Progenitor cell of endocrine pancreas (in vitro differentiated cells): Measurements from ENCODE around the gene ERCC5. TPM values are rescaled to one million over a fixed set of nuclear protein-coding genes. Genes with fewer than 3 reads are reported as not detected.

Experiments used
- DNase-seq: peaks from one replicate; pipeline ENCODE4 v3.0.0; 2021; ENCODE audit warnings: low spot score; ENCODE audit not compliant: unreplicated experiment
- H3K27ac Mint-ChIP-seq: 2 replicates; pipeline ENCODE4 v1.8.0; 2021; ENCODE audit warnings: mild to moderate bottlenecking, moderate library complexity, mixed read lengths
- H3K27me3 Mint-ChIP-seq: 2 replicates; pipeline ENCODE4 v1.8.0; 2021; ENCODE audit warnings: mixed read lengths
- H3K36me3 Mint-ChIP-seq: 2 replicates; pipeline ENCODE4 v1.8.0; 2022; ENCODE audit warnings: mixed read lengths; ENCODE audit not compliant: insufficient read depth
- H3K4me1 Mint-ChIP-seq: 2 replicates; pipeline ENCODE4 v1.8.0; 2021; ENCODE audit warnings: low read depth, mixed read lengths
- H3K4me3 Mint-ChIP-seq: 2 replicates; pipeline ENCODE4 v1.8.0; 2021; ENCODE audit warnings: low read depth, mild to moderate bottlenecking, moderate library complexity, mixed read lengths
- H3K9me3 Mint-ChIP-seq: 2 replicates; pipeline ENCODE4 v1.8.0; 2021; ENCODE audit warnings: low read depth, mixed read lengths
- total RNA-seq: library from RNA; stranded (reverse); gene quantifications from 2 replicates; pipeline ENCODE4 v1.2.1, GENCODE V29; 2021
- TF ChIP-seq, protein P1 (sequence below): fragments of 200-600 bp; sonication (generic); IDR thresholded peaks from one replicate; pipeline ENCODE4 v1.5.0; 2021; ENCODE audit warnings: antibody characterized with exemption, mild to moderate bottlenecking; ENCODE audit not compliant: unreplicated experiment

Gene ERCC5
- total RNA-seq, 1 donor from 2014 or later, result 48.1 TPM

DNA sequence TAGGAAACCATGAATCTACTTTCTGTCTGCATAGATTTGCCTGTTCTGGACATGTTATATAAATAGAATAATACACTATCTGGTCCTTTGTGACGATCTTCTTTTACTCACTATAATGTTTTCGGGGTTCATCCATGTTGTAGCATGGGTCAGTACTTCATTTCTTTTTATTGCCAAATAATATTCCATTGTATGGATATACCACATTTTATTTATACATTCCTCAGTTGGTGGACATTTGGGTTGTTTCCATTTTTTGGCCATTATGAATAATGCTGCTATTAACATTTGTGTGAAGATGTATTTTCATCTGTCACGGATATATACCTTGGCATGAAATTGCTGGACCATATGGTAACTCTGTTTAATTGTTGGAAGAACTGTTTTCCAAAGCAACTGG, 40.2 kb upstream of the ERCC5 start:
- Mint-ChIP-seq H3K27ac (no peak overlapping the region), H3K9me3 (peaks cover 7% of the 10 kb centered on the region), H3K36me3 (peaks cover 15% of the 10 kb centered on the region), H3K4me1 (peaks cover 3% of the 10 kb centered on the region), H3K27me3 (no peaks in the 10 kb centered on the region), H3K4me3 (no peak overlapping the region)
- DNase-seq, result no peak
- TF ChIP-seq, protein P1, sequence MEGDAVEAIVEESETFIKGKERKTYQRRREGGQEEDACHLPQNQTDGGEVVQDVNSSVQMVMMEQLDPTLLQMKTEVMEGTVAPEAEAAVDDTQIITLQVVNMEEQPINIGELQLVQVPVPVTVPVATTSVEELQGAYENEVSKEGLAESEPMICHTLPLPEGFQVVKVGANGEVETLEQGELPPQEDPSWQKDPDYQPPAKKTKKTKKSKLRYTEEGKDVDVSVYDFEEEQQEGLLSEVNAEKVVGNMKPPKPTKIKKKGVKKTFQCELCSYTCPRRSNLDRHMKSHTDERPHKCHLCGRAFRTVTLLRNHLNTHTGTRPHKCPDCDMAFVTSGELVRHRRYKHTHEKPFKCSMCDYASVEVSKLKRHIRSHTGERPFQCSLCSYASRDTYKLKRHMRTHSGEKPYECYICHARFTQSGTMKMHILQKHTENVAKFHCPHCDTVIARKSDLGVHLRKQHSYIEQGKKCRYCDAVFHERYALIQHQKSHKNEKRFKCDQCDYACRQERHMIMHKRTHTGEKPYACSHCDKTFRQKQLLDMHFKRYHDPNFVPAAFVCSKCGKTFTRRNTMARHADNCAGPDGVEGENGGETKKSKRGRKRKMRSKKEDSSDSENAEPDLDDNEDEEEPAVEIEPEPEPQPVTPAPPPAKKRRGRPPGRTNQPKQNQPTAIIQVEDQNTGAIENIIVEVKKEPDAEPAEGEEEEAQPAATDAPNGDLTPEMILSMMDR, result no peak

DNA sequence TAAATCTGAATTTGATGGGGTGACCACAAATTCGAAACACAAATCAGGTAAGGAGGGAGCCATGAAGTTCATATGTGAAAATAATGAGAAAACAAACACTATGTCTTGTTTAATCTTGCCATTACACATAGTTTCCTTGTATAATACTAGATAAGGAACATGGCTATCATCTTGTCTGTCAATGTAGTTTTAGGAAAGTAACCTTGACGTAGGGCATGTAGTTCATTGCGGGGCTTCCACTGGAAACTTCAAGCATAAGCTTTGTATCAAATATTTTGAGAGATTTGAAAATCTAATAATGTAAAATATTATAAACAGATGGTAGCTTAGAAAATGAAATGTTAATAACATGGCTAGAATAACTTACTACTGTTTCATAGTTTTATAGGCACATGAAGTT, 38.1 kb upstream of the ERCC5 start:
- H3K27ac Mint-ChIP-seq, result no peak overlapping the region

DNA sequence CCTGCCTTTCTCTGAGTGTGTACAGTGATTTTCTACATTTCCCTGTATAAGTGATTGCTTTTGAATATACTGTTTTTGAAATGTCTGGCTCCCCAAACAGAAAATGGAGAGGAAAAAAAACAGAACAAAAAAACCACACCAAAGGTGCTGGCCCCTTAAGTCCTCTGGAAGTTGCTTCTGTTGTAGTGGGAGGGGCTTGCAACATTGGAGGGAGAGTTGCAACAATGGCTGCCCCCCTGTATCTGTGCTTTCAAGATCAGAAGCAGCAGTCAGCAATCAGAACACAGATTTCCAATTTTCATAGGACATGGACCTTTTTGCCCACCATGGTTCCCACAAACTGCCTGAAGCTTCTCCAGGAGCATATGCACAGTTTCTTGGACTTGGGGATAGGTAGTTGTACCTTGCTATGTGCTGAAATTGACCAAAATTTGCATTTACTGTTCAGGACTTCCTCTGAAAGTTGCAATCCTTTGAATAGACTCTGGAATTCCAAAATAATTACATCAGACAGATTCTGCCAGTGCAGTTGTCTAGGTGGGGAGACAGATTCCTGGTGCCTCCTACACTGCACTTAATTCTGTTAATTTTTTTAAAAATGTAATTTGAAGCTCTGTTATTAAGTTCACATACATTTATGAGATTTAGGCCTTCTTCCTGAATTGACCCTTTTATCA, 33.1 kb upstream of the ERCC5 start:
- H3K4me1 Mint-ChIP-seq, result peaks cover 2% of the 10 kb centered on the region
- TF ChIP-seq, protein P1, result no peak
- peaks cover 3% of the 10 kb centered on the region for H3K9me3 Mint-ChIP-seq
- H3K27ac Mint-ChIP-seq, result no peak overlapping the region
- H3K27me3 Mint-ChIP-seq, result no peaks in the 10 kb centered on the region
- H3K4me3 Mint-ChIP-seq, result no peak overlapping the region
- DNase-seq, result no peak
- peaks cover 11% of the 10 kb centered on the region for H3K36me3 Mint-ChIP-seq

More for the DNA sequence above, 38.1 kb upstream of the ERCC5 start:
- Mint-ChIP-seq H3K4me1 (no peaks in the 10 kb centered on the region), H3K36me3 (peaks cover 21% of the 10 kb centered on the region), H3K9me3 (peaks cover 7% of the 10 kb centered on the region), H3K27me3 (no peaks in the 10 kb centered on the region), H3K4me3 (no peak overlapping the region)
- TF ChIP-seq, protein P1, result no peak
- no peak for DNase-seq

DNA sequence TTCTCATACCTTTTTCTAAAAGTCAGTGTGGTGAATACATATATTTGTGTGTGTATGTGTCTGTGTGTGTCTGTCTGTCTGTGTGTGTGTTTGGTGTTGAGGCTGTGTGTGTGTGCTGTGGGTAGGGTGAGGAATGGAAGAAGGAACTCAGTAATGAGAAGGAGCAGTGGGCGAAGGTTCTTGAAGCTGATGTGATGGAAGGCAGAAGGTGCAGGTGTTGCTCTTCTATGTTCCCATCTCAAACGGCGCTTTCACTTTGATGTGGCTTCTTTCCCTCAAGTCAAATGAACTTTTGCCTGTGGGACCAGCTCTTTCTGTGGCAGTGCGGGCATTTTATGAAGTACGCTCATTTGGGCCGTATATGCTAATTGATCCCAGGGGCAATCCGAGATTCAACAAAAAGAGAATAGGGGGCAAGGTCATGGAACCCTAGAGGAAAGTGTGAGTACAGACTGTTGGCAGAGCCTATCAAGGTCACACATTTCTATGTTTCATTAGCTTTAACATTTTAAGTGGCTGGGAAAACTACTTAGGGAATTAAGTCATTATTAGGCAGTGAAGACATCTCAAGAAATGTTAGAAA, 31.7 kb upstream of the ERCC5 start:
- DNase-seq, result no peak
- H3K9me3 Mint-ChIP-seq, result peaks cover 3% of the 10 kb centered on the region
- TF ChIP-seq, protein P1, result no peak
- peaks cover 10% of the 10 kb centered on the region for H3K36me3 Mint-ChIP-seq
- no peaks in the 10 kb centered on the region for H3K27me3 Mint-ChIP-seq
- peak overlapping the region; percentile 3 for H3K27ac Mint-ChIP-seq
- no peak overlapping the region for H3K4me3 Mint-ChIP-seq
- H3K4me1 Mint-ChIP-seq, result peaks cover 12% of the 10 kb centered on the region

DNA sequence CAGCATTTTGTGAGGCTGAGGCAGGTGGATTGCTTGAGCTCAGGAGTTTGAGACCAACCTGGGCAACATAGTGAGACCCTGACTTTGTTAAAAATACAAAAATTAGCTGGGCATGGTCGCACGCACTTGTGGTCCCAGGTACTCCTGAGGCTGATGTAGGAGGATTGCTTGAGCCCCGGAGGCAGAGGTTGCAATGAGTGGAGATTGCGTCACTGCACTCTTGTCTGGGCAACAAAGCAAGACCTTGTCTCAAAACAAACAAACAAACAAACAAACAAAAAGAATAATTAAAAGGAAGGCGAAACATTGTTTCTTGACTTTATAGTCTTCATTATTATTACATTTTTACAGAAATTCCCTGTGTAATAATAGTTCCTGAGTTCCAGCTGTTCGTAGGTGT, 31.0 kb upstream of the ERCC5 start:
- TF ChIP-seq, protein P1, result no peak
- DNase-seq, result no peak
- H3K4me1 Mint-ChIP-seq, result peaks cover 12% of the 10 kb centered on the region
- H3K4me3 Mint-ChIP-seq, result no peak overlapping the region
- peaks cover 10% of the 10 kb centered on the region for H3K36me3 Mint-ChIP-seq
- H3K9me3 Mint-ChIP-seq, result peaks cover 3% of the 10 kb centered on the region
- H3K27me3 Mint-ChIP-seq, result no peaks in the 10 kb centered on the region
- no peak overlapping the region for H3K27ac Mint-ChIP-seq
